Thyroid gland (tissue), 4 donors: ENCODE data around the gene TBX21.

Experiments
- POLR2A ChIP-seq, 2 donors: fragments of 450-650 bp; IDR thresholded peaks; one replicate each; pipeline ENCODE4 v1.6.1; 2017; ENCODE audit warnings: antibody characterized with exemption in 2 of 2, mild to moderate bottlenecking in 2 of 2, moderate library complexity in 1 of 2
- TF ChIP-seq, protein P1 (sequence below), 6 experiments: fragments of 200-600 bp in 3 of 6; fragments of 450-650 bp in 3 of 6; sonication (generic) in 3 of 6; IDR thresholded peaks; one replicate each; pipeline ENCODE4 v1.5.1; 2016 to 2019; ENCODE audit warnings: antibody characterized with exemption in 6 of 6, mild to moderate bottlenecking in 2 of 6, inconsistent platforms in 1 of 6, moderate library complexity in 1 of 6

DNA sequence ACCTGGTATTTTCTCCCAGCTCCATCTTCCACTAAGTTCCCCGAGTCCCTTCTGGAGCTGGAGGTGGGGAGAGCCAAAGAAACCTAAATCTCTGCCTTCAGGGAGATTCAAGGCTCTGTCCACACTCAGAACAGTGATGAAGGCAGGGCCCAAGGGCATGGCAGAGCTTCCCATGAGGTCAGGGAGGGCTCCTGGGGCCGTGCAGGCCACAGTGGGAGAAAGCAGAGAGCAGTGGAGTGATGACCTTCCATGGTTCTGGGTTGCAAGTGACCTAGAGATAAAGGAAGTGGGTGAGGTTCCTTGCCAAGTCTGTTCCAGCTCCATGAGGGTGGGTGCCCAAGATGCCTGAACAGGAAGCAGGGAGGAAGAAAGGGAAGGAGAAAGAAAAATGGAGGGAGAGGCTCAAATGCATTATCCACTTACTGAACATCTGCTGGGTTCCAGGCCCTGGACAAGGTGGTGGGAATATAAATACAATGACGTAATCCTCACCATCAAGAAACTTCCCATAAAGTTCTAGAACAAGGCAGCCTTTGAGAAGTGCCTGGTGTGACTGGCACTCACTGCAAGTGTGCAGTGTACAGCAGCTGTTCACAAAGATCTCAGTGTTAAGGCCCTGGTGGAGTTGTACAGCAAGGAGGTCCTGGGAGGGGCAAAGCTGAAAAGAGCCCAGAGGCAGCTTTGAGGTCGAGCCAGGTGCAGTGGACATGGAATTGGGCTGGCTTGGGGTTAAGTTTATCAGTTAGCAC is 25.8 kb upstream of the TBX21 start:
- TF ChIP-seq POLR2A (IDR thresholded peaks at IDR 0.05) = no peak
- TF ChIP-seq, protein P1, sequence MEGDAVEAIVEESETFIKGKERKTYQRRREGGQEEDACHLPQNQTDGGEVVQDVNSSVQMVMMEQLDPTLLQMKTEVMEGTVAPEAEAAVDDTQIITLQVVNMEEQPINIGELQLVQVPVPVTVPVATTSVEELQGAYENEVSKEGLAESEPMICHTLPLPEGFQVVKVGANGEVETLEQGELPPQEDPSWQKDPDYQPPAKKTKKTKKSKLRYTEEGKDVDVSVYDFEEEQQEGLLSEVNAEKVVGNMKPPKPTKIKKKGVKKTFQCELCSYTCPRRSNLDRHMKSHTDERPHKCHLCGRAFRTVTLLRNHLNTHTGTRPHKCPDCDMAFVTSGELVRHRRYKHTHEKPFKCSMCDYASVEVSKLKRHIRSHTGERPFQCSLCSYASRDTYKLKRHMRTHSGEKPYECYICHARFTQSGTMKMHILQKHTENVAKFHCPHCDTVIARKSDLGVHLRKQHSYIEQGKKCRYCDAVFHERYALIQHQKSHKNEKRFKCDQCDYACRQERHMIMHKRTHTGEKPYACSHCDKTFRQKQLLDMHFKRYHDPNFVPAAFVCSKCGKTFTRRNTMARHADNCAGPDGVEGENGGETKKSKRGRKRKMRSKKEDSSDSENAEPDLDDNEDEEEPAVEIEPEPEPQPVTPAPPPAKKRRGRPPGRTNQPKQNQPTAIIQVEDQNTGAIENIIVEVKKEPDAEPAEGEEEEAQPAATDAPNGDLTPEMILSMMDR (IDR thresholded peaks at IDR 0.05) = no peak
